NCI-H2107 (cell line): ENCODE data around the gene RPL27A.
"Not testable (repeated sequence)": the region's sequence is repeated elsewhere in the genome, so short reads cannot be mapped to it uniquely, and the experiment has no call there.

Experiments
- DNase-seq: peaks from one replicate; lab custom pipeline; 2025; lab: John Stamatoyannopoulos, UW

The RPL27A gene

GRCh38 chr11:8682303-8683114 is at the start of gene RPL27A, which contains the start of gene TRIM66:
RPL27A (plus strand) TSS chr11:8682792; CDS start chr11:8682814, 22 bp downstream.
TRIM66 (minus strand) TSS chr11:8682665; CDS start chr11:8672274, 10,391 bp downstream.
- peak; percentile 95 for DNase-seq

GRCh38 chr11:8634498-8634897 is 48.1 kb upstream of the RPL27A start:
- DNase-seq: no peak

GRCh38 chr11:8636127-8636526 is 46.5 kb upstream of the RPL27A start:
- DNase-seq: no peak

- no peak for DNase-seq
These were observed 44.3 kb upstream of the RPL27A start for GRCh38 chr11:8638300-8638699.

GRCh38 chr11:8639655-8640054 is 42.9 kb upstream of the RPL27A start:
- DNase-seq: no peak

GRCh38 chr11:8640267-8640906 is 42.2 kb upstream of the RPL27A start:
- DNase-seq: no peak

- no peak for DNase-seq
These were observed 41.3 kb upstream of the RPL27A start for GRCh38 chr11:8641332-8641731.

- DNase-seq: no peak
These were observed 40.3 kb upstream of the RPL27A start for GRCh38 chr11:8642196-8642841.

GRCh38 chr11:8646873-8647272 is 35.7 kb upstream of the RPL27A start:
- no peak for DNase-seq

GRCh38 chr11:8649361-8649760 is 33.2 kb upstream of the RPL27A start:
- no peak for DNase-seq

GRCh38 chr11:8650401-8650990 is 32.1 kb upstream of the RPL27A start:
- no peak for DNase-seq

GRCh38 chr11:8652140-8652539 is 30.5 kb upstream of the RPL27A start:
- DNase-seq: no peak

- no peak for DNase-seq
These were observed 28.1 kb upstream of the RPL27A start for GRCh38 chr11:8654503-8654902.

- DNase-seq: no peak
These were observed 26.3 kb upstream of the RPL27A start for GRCh38 chr11:8656291-8656690.

GRCh38 chr11:8658321-8659057 is 24.1 kb upstream of the RPL27A start:
- DNase-seq: peak; percentile 45

- DNase-seq: no peak
These were observed 21.4 kb upstream of the RPL27A start for GRCh38 chr11:8661001-8661795.

GRCh38 chr11:8665222-8665621 is 17.4 kb upstream of the RPL27A start:
- no peak for DNase-seq

- not testable (repeated sequence) for DNase-seq
These were observed 12.5 kb upstream of the RPL27A start for GRCh38 chr11:8670081-8670480.

GRCh38 chr11:8671193-8671612 is 11.4 kb upstream of the RPL27A start:
- no peak for DNase-seq

- peak; percentile 35 for DNase-seq
These were observed 10.9 kb upstream of the RPL27A start for GRCh38 chr11:8671651-8672062.

GRCh38 chr11:8672346-8672745 is 10.2 kb upstream of the RPL27A start:
- DNase-seq: no peak
